ENCODE measurements around the gene KDM5B. TPM values are rescaled to one million over a fixed set of nuclear protein-coding genes. Genes with fewer than 3 reads are reported as not detected.

The KDM5B gene
- total and polyA plus RNA-seq, 2 of the 8 experiments (the other 6 are each of a cell fraction or from before 2014, with no cell fraction given) = 73.3 to 210 TPM

DNA sequence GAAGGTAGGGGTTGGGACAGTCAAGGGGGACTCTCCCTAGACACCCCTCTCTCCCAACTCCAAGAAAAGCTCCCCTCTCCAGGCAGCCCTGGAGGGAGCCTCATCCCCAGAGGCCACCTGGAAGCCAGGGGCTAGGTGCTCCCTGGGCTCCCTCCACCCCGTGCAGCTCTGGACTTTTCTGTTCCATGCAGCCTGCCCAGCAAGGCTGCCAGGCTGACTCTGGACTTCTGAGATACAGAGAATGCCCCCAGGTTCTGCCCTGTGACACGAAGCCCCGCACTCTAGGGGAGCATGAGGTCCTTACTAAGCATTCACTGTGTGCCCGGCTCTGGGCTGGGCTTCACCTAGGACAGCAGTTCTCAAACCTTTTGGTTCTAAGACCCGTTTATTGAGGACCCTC, 108.2 kb downstream of the KDM5B start:
- no peak overlapping the region for H3K27ac ChIP-seq (ENCODE audit: low read depth, low read length)
- no peaks in the 10 kb centered on the region; a peak in 1 of 4 replicates for H3K79me2 ChIP-seq (ENCODE audit: control insufficient read depth in 1 of 2, insufficient read depth in 2 of 2, low read length in 2 of 2)
- H3K4me2 ChIP-seq (ENCODE audit: insufficient read depth in 1 of 2, low read depth in 2 of 2, low read length in 2 of 2) = no peak overlapping the region
- no peak overlapping the region for H2BK15ac ChIP-seq (ENCODE audit: low read length)
- FAIRE-seq = no peak
- no peak overlapping the region for H2BK12ac ChIP-seq (ENCODE audit: low read depth, low read length)
- H2AFZ ChIP-seq (ENCODE audit: low read length) = no peak overlapping the region
- H3K14ac ChIP-seq (ENCODE audit: insufficient read length) = no peak overlapping the region
- H3K9me3 ChIP-seq (ENCODE audit: insufficient read depth in 2 of 2, low read depth in 1 of 2, low read length in 1 of 2) = no peaks in the 10 kb centered on the region
- no peaks in the 10 kb centered on the region; the same call in 1 of the 2 replicates for H3K79me1 ChIP-seq (ENCODE audit: low read depth, low read length)
- peaks cover 4 to 10% of the 10 kb centered on the region in 2 experiments for H4K20me1 ChIP-seq (replicated peaks in 1 of 2; ENCODE audit: control insufficient read depth in 1 of 2, insufficient read depth in 2 of 2, low read length in 2 of 2)
- no peak overlapping the region for H3K56ac ChIP-seq (replicated peaks; ENCODE audit: insufficient read length, low read depth, low read length)
- H2BK5ac ChIP-seq (ENCODE audit: low read depth, low read length) = no peak overlapping the region
- no peak overlapping the region for H2BK20ac ChIP-seq (ENCODE audit: low read length)
- H4K8ac ChIP-seq (ENCODE audit: extremely low read depth, insufficient read depth, low read length) = no peak overlapping the region
- H3K4me3 ChIP-seq (ENCODE audit: extremely low read depth in 1 of 4, insufficient read depth in 2 of 4, low read depth in 3 of 4, low read length in 4 of 4) = no peak overlapping the region
- H3K4me1 ChIP-seq (replicated peaks in 1 of 4; ENCODE audit: control insufficient read depth in 3 of 4, insufficient read depth in 4 of 4, low read length in 3 of 4) = peaks cover 0 to 4% (median 0%) of the 10 kb centered on the region in 4 experiments; a peak in 2 of 7 replicates
- no peak overlapping the region for H3K18ac ChIP-seq (ENCODE audit: extremely low read depth, low read length)
- H4K5ac ChIP-seq (ENCODE audit: insufficient read length, low read depth, low read length) = no peak overlapping the region
- H3K23ac ChIP-seq (ENCODE audit: insufficient read length) = no peak overlapping the region
- H3K23me2 ChIP-seq (ENCODE audit: low read depth, low read length) = no peaks in the 10 kb centered on the region
- H2AK5ac ChIP-seq (ENCODE audit: low read depth, low read length) = no peak overlapping the region
- DNase-seq (ENCODE audit: low read depth in 1 of 2, low spot score in 2 of 2) = no peak
- H4K91ac ChIP-seq (replicated peaks; ENCODE audit: insufficient read length, low read length) = no peak overlapping the region
- ChIA-PET POLR2A (ENCODE audit: partially characterized antibody) (interaction anchor here (0.9 to 2.0 kb wide), 4 partner anchors 9 to 17 kb away, joined by 3 to 10 read pairs (median 4); partner anchors contain the start of gene SYT2), CTCF (ENCODE audit: partially characterized antibody) (interaction anchor here (0.6 to 11.3 kb wide), 10 partner anchors 12 to 507 kb away, joined by 3 to 180 read pairs (median 5); partner anchors contain the start of gene SYT2)
- WGBS, 2 experiments (ENCODE audit: extremely low coverage in 1 of 2, insufficient coverage in 1 of 2, insufficient read length in 1 of 2, insufficient replicate concordance in 2 of 2, low coverage in 1 of 2, low lambda C conversion rate in 2 of 2, missing lambda C conversion rate in 1 of 2) = 87% methylated on average over 5 of the region's 5 CpGs; no CpG with 5 or more reads in 1 of the 2 experiments
- no peak overlapping the region for H3K4ac ChIP-seq (replicated peaks; ENCODE audit: insufficient read length, low read depth, low read length)
- H3K36me3 ChIP-seq (ENCODE audit: control insufficient read depth in 2 of 4, insufficient read depth in 4 of 4, low read length in 3 of 4) = no peaks in the 10 kb centered on the region
- no peak overlapping the region for H3K9ac ChIP-seq (replicated peaks in 1 of 4; ENCODE audit: extremely low read depth in 1 of 4, low read depth in 3 of 4, low read length in 3 of 4)
- no peaks in the 10 kb centered on the region for H3K27me3 ChIP-seq (replicated peaks in 1 of 4; ENCODE audit: control insufficient read depth in 3 of 4, extremely low read depth in 1 of 4, insufficient read depth in 3 of 4, low read length in 3 of 4)
- H2BK120ac ChIP-seq (replicated peaks; ENCODE audit: low read depth, low read length) = no peak overlapping the region
- no peak for TF ChIP-seq CEBPB (IDR thresholded peaks at IDR 0.05; ENCODE audit: low read depth, low read length)
- TF ChIP-seq, protein P1, sequence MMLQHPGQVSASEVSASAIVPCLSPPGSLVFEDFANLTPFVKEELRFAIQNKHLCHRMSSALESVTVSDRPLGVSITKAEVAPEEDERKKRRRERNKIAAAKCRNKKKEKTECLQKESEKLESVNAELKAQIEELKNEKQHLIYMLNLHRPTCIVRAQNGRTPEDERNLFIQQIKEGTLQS (IDR thresholded peaks at IDR 0.05; ENCODE audit: insufficient read depth, low read depth, low read length) = no peak
- TF ChIP-seq SP2 (IDR thresholded peaks at IDR 0.05; ENCODE audit: low read length) = no peak
- no peak for TF ChIP-seq SRF (IDR thresholded peaks at IDR 0.05; ENCODE audit: low read depth, low read length)
- no peak for TF ChIP-seq SP1 (IDR thresholded peaks at IDR 0.05; ENCODE audit: low read depth, low read length)
- TF ChIP-seq RNF2 (IDR thresholded peaks at IDR 0.05; ENCODE audit: borderline replicate concordance, low read depth, low read length, missing control alignments, poor library complexity, severe bottlenecking) = no peak
- TF ChIP-seq SUZ12 (IDR thresholded peaks at IDR 0.05; ENCODE audit: low read length) = no peak
- TF ChIP-seq RBBP5 (IDR thresholded peaks at IDR 0.05; ENCODE audit: borderline replicate concordance, low read depth, low read length) = no peak
- no peak for TF ChIP-seq SIRT6 (IDR thresholded peaks at IDR 0.05; ENCODE audit: low read length)
- no peak for TF ChIP-seq KDM1A (IDR thresholded peaks at IDR 0.05; ENCODE audit: borderline replicate concordance, low read length)
- TF ChIP-seq SAP30 (IDR thresholded peaks at IDR 0.05; ENCODE audit: insufficient read depth, insufficient replicate concordance, low read length) = no peak
- no peak for TF ChIP-seq RFX5 (IDR thresholded peaks at IDR 0.05; ENCODE audit: borderline replicate concordance, low read depth, low read length)
- no peak for TF ChIP-seq GTF2F1 (IDR thresholded peaks at IDR 0.05; ENCODE audit: borderline replicate concordance, low read depth, low read length)
- no peak for TF ChIP-seq CREB1 (IDR thresholded peaks at IDR 0.05)

Measured in H1 (cell line).